DMS153 treated with DMSO at 0.1 percent for 48 hours (cell line): Measurements from ENCODE around the gene SLC23A3.
"Not testable (repeated sequence)": the region's sequence is repeated elsewhere in the genome, so short reads cannot be mapped to it uniquely, and the experiment has no call there.

Experiments used
- DNase-seq: peaks from one replicate; lab custom pipeline; 2025; ENCODE audit not compliant: unreplicated experiment; lab: John Stamatoyannopoulos, UW

The SLC23A3 gene

GRCh38 chr2:219205981-219206327 lies 36.1 kb upstream of the SLC23A3 start:
- DNase-seq = no peak

- DNase-seq = no peak
These were observed 35.3 kb upstream of the SLC23A3 start for GRCh38 chr2:219205165-219205538.

GRCh38 chr2:219204425-219205164 lies 34.8 kb upstream of the SLC23A3 start:
- no peak for DNase-seq

GRCh38 chr2:219201331-219201730 lies 31.5 kb upstream of the SLC23A3 start:
- DNase-seq = not testable (repeated sequence)

GRCh38 chr2:219200502-219201326 lies 30.9 kb upstream of the SLC23A3 start:
- DNase-seq = not testable (repeated sequence)

- no peak for DNase-seq
These were observed 29.8 kb upstream of the SLC23A3 start for GRCh38 chr2:219199470-219200211.

GRCh38 chr2:219198974-219199373 lies 29.1 kb upstream of the SLC23A3 start:
- DNase-seq = no peak

GRCh38 chr2:219197388-219197787 lies 27.6 kb upstream of the SLC23A3 start:
- DNase-seq = no peak

- DNase-seq = no peak
These were observed 17.1 kb upstream of the SLC23A3 start for GRCh38 chr2:219186754-219187456.

GRCh38 chr2:219184121-219184520 lies 14.3 kb upstream of the SLC23A3 start:
- no peak for DNase-seq

GRCh38 chr2:219183151-219183772 lies 13.4 kb upstream of the SLC23A3 start:
- no peak for DNase-seq

GRCh38 chr2:219182331-219183150 lies 12.7 kb upstream of the SLC23A3 start:
- no peak for DNase-seq

GRCh38 chr2:219181531-219181930 lies 11.7 kb upstream of the SLC23A3 start:
- no peak for DNase-seq

GRCh38 chr2:219180961-219181360 lies 11.1 kb upstream of the SLC23A3 start:
- no peak for DNase-seq

- no peak for DNase-seq
These were observed 10.0 kb upstream of the SLC23A3 start for GRCh38 chr2:219179601-219180465.

- no peak for DNase-seq
These were observed 8.7 kb upstream of the SLC23A3 start for GRCh38 chr2:219178377-219179175.

- DNase-seq = peak; percentile 90
These were observed 7.9 kb upstream of the SLC23A3 start, which contains the start of gene RETREG2 for GRCh38 chr2:219177552-219178376. TSS of gene RETREG2 (plus strand) at chr2:219178275. CDS start at chr2:219178353, 78 bp downstream.
